Peyer's patch (tissue), 4 donors: ENCODE results near the gene TSPYL2.

Experiments used
- POLR2A ChIP-seq, 2 donors: fragments of 450-650 bp; IDR thresholded peaks; one replicate each; pipeline ENCODE4 v1.5.1; 2017; ENCODE audit warnings: antibody characterized with exemption in 2 of 2, mild to moderate bottlenecking in 2 of 2, moderate library complexity in 2 of 2
- TF ChIP-seq, protein P1 (sequence below), 6 experiments: fragments of 450-650 bp in 4 of 6; fragments of 200-600 bp in 2 of 6; sonication (generic) in 1 of 6; IDR thresholded peaks; one replicate each; pipeline ENCODE4 v1.5.1; 2017 to 2019; ENCODE audit warnings: antibody characterized with exemption in 6 of 6, mild to moderate bottlenecking in 3 of 6, moderate library complexity in 1 of 6

DNA sequence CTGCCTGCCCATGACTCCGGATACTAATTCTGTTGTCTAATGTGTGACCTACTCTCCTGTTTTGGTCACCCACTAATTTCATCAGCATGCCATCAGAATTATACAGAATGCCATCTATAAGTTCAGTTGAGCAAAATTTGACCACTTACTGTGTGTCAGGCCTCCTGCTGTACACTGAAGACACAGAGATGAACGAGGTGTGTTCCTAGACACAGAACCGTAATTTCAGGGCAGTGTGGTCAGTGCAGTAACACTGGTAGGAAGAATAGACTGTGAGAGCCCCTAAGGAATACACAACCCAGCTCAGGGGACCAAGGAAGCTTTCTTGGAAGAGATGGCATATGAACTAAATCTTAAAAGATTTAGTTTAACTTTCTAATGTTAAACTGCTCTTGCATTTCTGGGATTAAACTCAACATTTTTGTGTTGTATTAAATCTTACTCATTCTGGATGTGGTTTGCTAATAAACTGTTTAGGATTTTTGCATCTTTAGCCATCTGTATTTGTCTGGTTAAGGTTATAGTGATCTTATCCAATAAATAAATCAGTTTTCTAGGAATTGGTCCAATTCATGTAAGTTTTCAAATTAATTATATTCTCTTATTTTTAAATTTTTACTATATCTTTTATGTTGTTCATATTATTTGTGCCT lies 46.1 kb downstream of the TSPYL2 start:
- TF ChIP-seq, protein P1, sequence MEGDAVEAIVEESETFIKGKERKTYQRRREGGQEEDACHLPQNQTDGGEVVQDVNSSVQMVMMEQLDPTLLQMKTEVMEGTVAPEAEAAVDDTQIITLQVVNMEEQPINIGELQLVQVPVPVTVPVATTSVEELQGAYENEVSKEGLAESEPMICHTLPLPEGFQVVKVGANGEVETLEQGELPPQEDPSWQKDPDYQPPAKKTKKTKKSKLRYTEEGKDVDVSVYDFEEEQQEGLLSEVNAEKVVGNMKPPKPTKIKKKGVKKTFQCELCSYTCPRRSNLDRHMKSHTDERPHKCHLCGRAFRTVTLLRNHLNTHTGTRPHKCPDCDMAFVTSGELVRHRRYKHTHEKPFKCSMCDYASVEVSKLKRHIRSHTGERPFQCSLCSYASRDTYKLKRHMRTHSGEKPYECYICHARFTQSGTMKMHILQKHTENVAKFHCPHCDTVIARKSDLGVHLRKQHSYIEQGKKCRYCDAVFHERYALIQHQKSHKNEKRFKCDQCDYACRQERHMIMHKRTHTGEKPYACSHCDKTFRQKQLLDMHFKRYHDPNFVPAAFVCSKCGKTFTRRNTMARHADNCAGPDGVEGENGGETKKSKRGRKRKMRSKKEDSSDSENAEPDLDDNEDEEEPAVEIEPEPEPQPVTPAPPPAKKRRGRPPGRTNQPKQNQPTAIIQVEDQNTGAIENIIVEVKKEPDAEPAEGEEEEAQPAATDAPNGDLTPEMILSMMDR (IDR thresholded peaks at IDR 0.05) = no peak
- no peak for TF ChIP-seq POLR2A (IDR thresholded peaks at IDR 0.05)
